MM.1S (cell line): ENCODE measurements around the gene SRGAP2.
"Not testable (repeated sequence)": the region's sequence is repeated elsewhere in the genome, so short reads cannot be mapped to it uniquely, and the experiment has no call there.

Experiments used
- EZH2 ChIP-seq: fragments of 300-600 bp; sonication (generic); optimal IDR thresholded peaks from 2 replicates; pipeline ENCODE3; 2017; ENCODE audit warnings: low read depth, mild to moderate bottlenecking, antibody characterized with exemption, low read length, mixed read lengths
- EZH2phosphoT487 ChIP-seq: fragments of 300-600 bp; sonication (generic); IDR thresholded peaks from 2 replicates; pipeline ENCODE4 v1.6.1; 2018; ENCODE audit warnings: antibody characterized with exemption, low read length
- TF ChIP-seq, protein P1 (sequence below): fragments of 300-600 bp; sonication (generic); IDR thresholded peaks from 2 replicates; pipeline ENCODE4 v1.5.1; 2016; ENCODE audit warnings: antibody characterized with exemption, low read length, mixed read lengths

DNA sequence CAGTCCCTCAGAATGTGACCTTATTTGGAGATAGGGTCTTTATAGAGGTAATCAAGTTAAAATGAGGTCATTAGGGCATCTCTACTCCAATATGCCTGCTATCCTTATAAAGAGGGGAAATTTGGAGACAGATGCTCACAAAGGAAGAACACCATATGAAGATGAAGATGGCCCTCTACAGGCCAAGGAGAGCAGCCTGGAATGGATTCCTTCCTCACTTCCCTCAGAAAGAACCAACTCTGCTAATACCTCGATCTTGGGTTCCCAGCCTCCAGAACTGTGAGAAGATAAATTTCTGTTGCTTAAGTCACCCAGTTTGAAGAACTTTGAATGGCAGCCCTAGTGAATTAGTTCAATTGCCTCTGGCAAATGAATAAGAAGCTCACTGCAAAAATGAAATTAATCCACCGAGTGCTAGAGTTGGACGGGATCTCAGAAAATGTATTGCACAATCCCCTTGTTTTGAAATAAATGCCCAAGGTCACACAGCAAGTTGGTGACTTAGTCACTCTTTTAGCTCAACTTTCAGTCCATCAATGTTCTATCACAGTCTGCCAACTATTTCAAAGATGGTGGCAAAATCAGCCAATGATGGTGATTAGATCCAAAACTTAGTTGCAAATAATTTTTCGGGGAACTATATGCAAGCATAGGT, 27.8 kb upstream of the SRGAP2 start:
- TF ChIP-seq, protein P1, sequence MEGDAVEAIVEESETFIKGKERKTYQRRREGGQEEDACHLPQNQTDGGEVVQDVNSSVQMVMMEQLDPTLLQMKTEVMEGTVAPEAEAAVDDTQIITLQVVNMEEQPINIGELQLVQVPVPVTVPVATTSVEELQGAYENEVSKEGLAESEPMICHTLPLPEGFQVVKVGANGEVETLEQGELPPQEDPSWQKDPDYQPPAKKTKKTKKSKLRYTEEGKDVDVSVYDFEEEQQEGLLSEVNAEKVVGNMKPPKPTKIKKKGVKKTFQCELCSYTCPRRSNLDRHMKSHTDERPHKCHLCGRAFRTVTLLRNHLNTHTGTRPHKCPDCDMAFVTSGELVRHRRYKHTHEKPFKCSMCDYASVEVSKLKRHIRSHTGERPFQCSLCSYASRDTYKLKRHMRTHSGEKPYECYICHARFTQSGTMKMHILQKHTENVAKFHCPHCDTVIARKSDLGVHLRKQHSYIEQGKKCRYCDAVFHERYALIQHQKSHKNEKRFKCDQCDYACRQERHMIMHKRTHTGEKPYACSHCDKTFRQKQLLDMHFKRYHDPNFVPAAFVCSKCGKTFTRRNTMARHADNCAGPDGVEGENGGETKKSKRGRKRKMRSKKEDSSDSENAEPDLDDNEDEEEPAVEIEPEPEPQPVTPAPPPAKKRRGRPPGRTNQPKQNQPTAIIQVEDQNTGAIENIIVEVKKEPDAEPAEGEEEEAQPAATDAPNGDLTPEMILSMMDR, result not testable (repeated sequence)
- not testable (repeated sequence) for TF ChIP-seq EZH2, EZH2phosphoT487
